H1 (cell line): ENCODE measurements around the gene NWD2. TPM values are rescaled to one million over a fixed set of nuclear protein-coding genes. Genes with fewer than 3 reads are reported as not detected.

ENCODE experiments used
- CBX8 ChIP-seq: fragments of 300-800, 300-1000 bp; sonication (generic); IDR thresholded peaks from 2 replicates; pipeline ENCODE4 v1.7.1; 2016; ENCODE audit warnings: low read depth, low read length, borderline replicate concordance
- E2F6 ChIP-seq: IDR thresholded peaks from 2 replicates; pipeline ENCODE4 v1.6.1; 2012; ENCODE audit warnings: inconsistent platforms
- EZH2 ChIP-seq: fragments of 200-600 bp; sonication (generic); IDR thresholded peaks from 2 replicates; pipeline ENCODE4 v1.7.1; 2012; ENCODE audit warnings: low read depth, mild to moderate bottlenecking, moderate library complexity, low read length, inconsistent platforms; ENCODE audit not compliant: severe bottlenecking
- TCF12 ChIP-seq: IDR thresholded peaks from 2 replicates; pipeline ENCODE4 v1.6.1; 2011; ENCODE audit warnings: low read depth, mild to moderate bottlenecking, low read length
- polyA plus RNA-seq, 7 experiments: library from polyadenylated mRNA; depleted of rRNA in 3 of 7; stranded (reverse) in 5 of 7; unstranded in 2 of 7; fragments of >200 nt in 5 of 7; fragments of 200-250 nt in 2 of 7; gene quantifications; 1 replicate in 5 of 7; 2 replicates in 1 of 7; 4 replicates in 1 of 7; pipeline versions ENCODE4 v1.2.1 to v1.2.3, GENCODE V29; 2011 to 2013; ENCODE audit warnings: missing spikeins in 2 of 7, mixed read lengths in 2 of 7
- total RNA-seq: library from RNA; stranded (reverse); fragmentation: NEBNext Ultra II Directional; extraction: Animal tissue kit (Norgen Biotek cat#: 25700); gene quantifications from 2 replicates; pipeline ENCODE4 v1.2.1, GENCODE V29; 2021

NWD2 gene
- total and polyA plus RNA-seq, 2 of the 8 experiments (the other 6 are each of a cell fraction or from before 2014, with no cell fraction given) = under 0.01 TPM; not detected in 1

GRCh38 chr4:37397505-37397904, 153.0 kb downstream of the NWD2 start (continued):
- no peak for TF ChIP-seq EZH2
- no peak for TF ChIP-seq TCF12
- no peak for TF ChIP-seq E2F6
- TF ChIP-seq CBX8 = no peak
